GM18498 (cell line): ENCODE results near the gene AMN.
"Not testable (repeated sequence)": the region's sequence is repeated elsewhere in the genome, so short reads cannot be mapped to it uniquely, and the experiment has no call there.

Experiments
- ATAC-seq: cut with Tn5 transposase; IDR thresholded peaks from one replicate; pipeline ENCODE4 v1.9.1; 2021; ENCODE audit warnings: mild to moderate bottlenecking, moderate library complexity; ENCODE audit not compliant: unreplicated experiment

AMN gene

DNA sequence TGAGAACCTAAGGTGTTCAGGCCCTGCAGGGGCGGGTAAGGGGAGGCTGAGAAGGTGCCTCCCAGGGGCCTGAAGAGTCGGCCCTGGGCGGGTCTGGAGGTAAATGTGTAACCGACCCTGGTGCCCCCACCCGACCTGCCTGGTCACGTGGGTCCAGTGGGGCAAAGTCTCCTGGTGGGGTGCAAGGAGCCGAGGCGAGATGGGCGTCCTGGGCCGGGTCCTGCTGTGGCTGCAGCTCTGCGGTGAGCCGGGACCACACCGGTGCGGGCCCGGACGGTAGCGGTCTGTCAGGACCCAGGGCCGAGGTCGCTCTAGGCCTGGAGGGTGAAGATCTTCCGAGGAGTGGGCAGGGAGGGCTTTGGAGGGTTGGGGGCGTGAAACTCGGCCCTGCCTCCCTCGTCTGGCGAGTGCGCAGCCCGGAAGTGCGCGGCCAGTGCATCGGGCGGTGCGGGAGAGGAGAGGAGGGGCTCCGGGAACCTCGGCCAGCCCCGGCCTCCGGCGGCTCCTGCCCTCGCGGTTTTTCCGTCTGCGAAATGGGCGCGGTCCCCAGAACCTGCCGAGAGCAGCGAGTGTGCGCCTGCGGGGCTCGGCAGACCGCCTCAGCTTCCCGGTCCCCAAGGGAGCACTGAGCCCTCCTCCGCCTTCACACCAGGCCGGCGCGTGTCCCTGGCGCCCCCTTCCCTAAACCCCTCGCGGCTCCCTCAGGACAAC is at the start of gene AMN:
AMN (plus strand) TSS at position 174 of the 711 bp plus-strand sequence; CDS start at position 200, 26 bp downstream.
- ATAC-seq = no peak

DNA sequence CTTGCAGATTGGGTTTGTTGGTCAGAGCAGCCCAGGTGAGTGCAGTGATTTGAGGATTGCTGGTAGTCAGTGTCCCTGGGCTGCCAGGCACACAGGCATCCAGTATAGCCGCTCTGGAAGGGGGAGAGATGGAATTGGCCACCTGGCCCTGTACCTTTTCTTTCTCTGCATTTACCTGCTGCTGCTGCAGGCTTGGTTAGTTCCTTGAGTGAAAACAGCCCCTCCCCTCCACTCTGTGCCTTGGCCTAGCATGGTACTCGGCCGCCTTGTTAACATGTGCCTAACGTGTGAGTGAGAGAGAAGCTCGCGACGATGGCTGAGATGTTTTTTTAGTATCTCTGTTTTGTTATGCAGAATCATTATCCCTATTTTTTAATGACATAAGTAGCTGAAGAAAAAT is 49.3 kb upstream of the AMN start:
- no peak for ATAC-seq

DNA sequence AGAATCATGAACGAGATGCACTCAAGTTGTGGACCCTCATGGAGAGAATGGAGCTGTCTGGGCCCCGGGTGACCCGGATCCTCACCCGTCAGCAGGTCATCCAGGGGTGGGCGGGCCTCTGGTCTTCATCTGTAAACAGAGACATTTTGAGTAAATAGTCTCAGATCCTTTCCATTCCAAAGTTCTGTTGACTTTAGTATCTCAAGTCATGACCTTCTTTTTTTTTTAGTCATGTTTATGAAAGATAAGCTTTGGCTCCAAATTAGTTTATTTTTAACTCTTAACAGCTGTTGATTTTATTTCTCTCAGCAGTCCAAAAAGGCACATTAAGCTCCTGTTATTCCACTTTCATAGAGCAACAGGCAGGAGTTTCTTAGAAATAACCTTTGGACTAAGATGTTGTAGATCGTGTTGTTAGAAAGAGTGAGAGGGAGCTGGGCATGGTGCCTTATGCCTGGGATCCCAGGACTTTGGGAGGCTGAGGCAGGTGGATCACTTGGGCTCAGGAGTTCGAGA is 48.9 kb upstream of the AMN start:
- ATAC-seq = no peak

DNA sequence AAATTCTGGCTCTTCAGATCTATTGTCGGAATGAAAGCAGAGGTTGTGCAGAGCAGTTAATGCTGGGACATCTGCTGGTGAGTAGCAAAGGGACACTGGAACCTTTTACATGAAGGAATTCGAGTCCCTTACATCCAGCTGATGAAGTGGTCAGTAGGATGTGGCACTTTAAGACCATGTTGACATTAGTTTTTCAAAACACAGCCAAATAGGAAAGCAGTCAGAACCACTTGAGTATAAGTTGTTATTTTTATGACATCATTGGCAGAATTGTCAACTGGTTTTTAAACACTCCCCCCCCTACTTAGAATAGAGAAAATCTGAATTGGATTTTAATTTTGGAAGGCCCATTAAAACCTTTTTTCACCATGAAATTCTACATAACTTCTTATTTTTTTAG is 46.8 kb upstream of the AMN start:
- ATAC-seq = no peak

DNA sequence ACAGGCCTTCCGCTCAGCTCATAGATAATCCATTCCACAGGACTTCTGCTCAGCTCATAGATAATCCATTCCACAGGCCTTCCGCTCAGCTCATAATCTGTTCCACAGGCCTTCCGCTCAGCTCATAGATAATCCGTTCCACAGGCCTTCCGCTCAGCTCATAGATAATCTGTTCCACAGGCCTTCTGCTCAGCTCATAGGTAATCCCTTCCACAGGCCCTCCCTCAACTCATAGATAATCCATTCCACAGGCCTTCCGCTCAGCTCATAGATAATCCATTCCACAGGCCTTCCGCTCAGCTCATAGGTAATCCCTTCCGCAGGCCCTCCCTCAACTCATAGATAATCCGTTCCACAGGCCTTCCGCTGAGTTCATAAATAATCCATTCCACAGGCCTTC is 45.0 kb upstream of the AMN start:
- not testable (repeated sequence) for ATAC-seq

DNA sequence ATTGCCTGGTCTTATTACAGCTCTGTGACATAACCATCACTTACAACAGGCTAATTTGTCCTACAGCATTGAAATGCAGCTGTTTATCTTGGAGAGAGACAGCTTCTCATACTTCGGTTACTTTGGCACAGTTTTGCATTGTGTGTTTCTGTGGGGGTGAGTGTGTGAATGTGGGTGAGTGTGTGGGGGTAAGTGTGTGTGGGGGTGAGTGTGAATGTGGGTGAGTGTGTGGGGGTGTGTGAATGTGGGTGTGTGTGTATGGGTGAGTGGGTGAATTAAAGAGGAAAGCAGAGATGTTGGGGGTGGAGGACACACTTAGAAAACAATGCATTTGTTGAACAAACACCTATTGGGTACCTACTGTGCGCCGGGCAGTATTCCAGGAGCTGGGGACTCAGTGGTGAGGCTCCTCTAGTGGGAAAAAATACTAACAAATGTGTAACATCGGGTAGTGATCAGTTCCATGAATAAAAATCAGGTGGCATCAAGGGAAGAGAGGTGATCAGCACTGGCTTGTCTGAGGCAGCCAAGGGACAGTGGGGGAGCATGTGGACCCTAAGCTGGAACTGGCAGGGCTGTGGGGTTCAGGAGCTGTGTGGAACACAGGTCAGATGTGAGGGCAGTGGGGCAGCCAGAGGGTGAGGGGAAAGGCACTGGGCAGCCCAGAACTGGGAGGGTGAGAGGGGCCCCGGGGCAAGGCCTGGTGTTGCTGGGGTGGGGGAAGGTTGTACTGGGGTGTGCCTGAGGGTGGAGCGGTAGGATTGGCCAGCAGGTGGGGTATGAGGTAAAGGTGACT is 44.1 kb upstream of the AMN start:
- no peak for ATAC-seq

DNA sequence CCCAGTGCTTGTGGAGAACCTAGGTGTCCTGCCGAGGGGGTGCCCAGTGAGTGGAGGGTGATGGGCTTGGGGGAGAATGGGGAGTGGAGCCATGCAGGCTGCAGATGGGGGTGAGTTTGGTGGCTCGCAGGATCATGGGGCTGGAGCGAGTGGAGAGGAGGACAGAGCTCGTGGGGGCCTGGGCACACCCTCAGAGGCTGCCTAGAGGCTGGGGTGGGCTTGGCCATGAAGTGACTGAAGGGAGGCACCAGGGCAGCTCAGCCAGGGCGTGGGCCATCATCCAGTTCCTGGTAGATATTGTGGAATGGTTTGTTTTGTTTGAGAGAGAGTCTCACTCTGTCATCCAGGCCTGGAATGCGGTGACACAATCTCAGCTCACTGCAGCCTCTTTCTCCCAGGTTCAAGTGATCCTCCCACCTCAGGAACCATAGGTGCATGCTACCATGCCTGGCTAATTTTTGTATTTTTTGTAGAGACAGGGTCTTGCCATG is 43.4 kb upstream of the AMN start:
- no peak for ATAC-seq

DNA sequence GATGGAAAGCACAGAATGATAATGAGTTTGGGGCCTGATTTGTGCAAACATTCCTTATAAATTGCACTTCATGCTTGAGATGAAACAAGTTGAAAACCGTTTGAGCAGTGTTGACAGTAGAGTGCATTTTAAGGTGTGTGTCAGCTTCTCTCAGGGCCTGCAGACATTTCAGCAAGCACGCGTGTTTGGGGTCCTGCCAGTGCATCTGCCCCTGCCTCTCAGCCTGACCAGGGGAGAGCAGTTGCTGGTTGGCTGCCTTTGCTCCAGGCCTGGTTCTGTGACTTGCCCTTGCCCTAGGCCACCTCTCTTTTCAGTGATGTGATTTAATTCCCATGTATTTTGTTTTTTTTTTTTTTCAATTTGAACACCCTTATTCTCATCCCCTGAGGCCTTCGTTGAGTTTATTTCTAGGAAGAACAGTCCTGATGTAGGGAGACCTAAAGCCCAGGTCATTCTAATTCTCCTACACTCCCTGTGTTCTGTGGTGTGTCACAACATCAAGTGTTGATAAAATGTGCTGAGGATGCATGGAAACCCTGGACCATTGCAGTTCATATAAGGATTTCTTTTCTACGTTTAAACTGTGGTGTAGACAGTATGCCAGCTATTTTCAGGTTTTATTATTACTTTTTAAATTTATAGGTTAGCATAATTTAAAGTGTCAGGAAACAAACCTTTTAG is 40.1 kb upstream of the AMN start:
- ATAC-seq = no peak

DNA sequence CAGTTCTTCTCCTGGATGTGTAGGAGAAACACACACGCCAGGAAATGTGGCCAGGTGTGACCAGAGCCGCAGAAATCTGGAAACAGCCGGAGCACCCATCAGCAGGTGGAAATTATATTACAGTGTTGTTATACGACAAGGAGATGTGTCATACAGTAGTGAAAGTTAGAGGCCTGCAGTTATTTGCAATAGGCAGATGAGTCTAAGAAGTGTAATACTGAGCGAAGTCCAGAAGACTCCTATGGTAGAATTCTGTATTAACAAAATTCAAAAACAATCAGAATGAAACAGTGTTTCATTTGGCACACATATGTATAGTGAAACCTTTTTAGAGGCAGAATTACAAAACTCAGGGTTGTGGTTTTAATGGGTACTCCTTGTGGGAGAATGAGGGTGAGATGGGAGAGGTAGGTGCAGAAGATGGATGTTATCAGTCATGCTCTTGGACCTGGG is 39.3 kb upstream of the AMN start:
- no peak for ATAC-seq

DNA sequence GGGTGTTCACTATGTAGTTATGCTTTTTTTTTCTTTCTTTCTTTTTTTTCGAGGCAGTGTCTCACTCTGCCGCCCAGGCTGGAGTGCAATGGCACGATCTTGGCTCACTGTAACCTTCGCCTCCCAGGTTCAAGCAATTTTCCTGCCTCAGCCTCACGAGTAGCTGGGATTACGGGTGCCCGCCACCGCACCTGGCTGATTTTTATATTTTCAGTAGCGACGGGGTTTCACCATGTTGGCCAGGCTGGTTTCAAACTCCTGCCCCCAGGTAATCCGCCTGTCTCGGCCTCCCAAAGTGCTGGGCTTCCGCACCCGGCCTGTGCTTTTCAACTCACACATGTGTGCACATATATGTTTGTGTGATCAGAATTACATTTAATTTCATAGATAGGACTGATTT is 38.9 kb upstream of the AMN start:
- ATAC-seq = no peak

DNA sequence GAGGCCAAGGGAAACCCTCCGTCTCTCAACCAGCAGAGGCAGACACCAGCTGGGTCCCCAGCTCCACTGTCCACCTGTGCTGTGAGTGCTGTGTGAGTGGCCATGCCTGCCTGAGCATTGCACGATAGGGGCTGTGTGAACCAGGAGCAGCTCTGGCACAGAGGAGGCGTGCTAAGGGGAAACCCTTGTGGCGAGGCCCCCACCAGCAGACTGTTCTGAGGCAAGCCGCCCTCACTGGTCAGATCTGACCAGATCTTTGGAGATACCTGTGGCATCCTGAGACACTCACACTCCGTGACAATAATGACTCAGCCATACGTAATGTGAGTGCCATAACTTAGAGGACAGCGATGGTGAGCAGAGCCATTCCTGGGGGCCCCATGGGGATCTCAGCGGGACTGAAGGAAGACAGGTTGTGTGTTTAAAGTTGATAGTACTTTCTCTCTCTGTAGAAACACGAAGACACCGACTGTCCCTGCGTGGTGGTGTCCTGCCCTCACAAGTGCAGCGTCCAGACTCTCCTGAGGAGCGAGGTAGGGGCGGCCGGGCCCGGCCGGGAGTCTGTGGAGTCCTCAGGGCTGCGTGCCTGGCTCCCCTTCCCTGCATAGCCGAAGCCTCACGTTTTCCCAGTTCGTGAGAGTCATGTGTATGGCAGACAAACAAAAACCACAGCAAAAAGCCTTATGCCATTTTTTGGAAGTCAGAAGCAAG is 36.6 kb upstream of the AMN start:
- no peak for ATAC-seq

DNA sequence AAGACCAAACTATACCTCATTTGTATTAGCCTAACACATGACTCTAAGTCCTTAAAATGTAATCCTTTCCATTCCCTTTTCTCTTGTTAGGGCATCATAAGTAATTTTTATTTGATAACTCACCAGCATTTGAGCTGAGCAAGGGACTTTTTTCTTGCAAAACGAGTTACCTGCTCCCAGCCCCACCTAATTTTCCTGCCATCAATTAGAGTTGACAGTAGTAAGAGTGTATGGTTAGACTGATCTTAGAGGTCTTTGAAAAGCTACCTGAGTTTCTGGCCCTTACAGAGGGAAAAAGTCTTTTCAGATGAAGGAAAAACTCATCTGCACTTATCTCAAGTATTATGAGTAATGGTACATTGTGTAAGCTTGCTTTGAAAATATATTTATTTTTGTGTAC is 33.7 kb upstream of the AMN start:
- no peak for ATAC-seq

DNA sequence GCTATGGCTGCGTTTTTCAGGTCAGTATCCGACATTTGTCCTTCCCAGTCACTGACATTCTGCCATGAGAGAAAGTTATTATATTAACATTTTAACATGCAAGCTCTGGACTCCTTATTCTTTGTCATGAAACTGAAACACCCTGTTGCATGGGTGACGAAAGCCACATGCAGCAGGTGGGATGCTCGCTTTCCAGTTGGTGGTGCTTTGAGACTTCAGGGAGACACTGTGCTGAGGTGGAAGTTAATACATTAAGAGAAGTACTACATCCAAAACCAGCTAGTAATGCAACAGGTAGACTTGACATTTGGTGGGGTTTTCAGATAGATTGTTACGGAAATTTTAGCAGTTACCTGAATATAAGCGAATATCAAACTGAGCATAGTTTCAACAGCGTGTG is 32.8 kb upstream of the AMN start:
- ATAC-seq = no peak

DNA sequence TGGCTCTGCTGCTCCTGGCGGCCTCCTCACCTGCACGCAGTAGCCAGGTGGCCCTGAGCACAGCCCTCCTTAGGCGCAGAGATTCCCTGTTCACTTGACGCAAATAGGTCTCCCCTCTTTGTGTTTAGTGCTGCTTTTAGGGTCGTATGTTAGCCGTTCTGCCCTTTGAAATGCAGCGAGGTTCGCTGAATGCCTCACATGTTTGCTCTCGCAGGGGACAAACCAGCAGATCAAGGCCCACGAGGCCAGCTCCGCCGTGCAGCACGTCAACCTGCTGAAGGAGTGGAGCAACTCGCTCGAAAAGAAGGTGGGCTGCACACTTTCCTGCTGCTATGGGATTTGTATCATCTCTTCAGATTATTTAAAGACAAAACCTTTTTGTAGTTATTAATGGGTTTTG is 31.4 kb upstream of the AMN start:
- no peak for ATAC-seq

DNA sequence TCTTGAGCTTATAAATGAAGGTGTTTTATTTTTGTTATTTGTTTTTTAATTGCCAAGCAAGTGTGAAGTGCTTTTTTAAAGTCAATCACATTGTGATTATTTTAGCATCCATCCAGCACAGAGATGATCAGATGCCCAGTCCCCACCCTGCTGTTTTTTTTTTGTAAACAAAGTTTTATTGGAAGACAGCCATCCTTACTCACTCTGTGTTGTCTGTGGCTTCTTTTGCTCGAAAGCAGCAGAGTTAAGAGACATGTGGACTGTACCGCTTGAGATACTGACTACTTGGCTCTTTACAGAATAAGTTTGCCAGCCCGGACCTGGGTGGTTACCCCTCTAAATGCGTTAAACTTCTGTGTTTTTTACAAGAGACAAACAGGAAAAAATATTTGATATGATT is 30.9 kb upstream of the AMN start:
- ATAC-seq = no peak

DNA sequence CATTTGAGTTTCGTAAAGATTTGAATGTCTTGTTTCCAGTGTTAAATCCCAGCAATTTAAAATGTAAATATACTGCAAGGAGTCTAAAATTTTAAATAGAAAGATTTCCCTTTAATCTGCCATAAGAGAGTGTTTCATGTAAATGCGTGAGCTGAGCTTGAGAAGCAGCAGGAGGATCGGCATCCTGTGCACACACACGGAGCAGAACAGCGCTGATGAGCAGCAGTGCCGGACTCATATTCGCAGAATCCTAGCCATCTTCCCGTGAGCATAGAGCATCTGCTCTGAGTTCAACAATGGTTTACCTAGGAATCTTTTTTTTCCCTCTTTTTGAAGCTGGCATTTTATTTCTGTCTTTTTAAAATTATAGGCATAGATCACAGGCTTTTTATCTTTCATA is 29.8 kb upstream of the AMN start:
- no peak for ATAC-seq

DNA sequence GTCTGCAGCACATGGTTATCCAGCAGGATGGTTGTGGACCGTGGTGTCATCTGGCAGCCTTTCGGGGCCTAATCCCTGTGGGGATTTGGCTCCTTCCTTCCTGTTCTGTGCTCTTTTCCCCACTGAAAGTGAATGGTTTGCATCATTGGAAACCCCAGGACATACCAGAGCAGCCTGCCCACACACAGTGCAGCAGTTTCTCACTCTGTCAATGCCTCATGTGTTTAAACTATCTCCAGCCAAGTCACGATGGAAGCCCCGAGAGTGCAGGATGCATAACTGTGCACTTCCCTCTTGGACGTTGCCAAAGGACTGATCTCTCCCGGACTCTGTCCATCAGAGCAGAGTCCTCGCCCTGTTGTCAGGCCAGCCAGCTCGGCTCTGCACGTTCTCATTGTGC is 29.0 kb upstream of the AMN start:
- no peak for ATAC-seq

DNA sequence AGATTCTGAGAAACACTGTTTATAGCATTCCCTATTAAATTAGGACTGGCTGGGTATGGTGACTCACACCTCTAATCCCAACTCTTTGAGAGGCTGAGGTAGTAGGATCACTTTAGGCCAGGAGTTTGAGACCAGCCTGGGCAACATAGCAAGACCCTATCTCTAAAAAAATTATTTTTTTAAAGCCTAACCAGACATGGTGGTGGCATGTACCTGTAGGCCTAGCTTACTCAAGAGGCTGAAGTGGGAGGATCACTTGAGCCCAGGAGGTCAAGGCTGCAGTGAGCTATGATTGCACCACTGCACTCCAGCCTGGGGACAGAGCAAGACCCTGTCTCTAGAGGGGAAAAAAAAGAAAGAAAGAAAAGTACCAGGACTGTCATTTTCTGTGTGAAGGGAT is 25.7 kb upstream of the AMN start:
- not testable (repeated sequence) for ATAC-seq

DNA sequence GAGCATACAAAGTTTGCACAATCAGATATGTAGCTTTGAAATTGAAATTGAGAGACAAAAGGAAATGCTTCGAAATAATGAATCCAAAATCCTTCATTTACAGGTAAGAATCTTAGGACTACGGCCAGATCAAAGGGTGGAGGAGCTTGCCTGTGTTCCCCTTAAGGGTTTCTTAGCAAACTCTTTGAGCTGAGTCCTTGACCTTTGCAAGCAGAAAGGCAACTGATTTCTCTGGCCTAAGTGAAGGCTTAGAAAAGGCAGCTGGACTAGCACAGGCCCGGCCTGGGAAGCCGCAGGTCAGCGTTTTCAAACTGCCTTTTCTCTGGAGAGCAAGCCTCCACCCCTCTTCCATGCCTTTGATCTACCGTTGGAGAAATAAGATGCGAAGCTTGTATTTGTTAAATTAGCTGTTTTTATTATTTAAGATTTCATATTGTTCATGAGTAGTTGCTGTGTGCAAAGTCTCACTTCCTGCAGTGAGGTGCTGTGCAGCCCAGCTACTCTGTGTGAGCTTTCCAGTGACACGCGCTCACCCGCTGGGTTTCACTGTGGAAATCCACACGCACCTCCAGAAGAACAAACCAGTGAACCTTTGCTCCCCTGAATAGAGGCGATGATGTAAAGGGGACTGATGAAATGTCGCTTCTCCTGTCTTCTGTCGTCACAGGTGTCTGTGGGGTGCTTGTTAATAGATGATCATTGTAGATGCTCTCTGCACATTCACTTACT is 25.0 kb upstream of the AMN start:
- ATAC-seq = no peak

DNA sequence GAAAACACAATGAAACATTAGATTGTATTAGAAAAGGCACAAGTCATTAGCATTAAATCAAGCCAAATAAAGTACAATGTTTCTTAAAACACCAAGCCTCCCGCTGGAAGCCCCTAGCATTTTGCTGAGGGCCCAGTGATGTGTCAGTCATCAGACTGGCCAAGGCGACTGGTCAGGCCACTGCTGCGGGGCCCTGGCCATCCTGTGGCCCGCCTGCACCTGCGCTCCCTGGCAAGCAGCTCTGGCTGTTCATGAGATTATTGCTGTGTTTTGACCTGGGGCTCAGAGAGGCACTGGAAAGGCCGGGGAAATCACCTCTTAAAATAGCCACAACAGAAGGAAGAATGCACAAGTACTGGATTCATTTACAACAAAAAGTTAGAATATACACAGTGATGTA is 24.2 kb upstream of the AMN start:
- ATAC-seq = no peak
